MCF 10A (cell line): ENCODE data around the gene ATG2A. TPM values are rescaled to one million over a fixed set of nuclear protein-coding genes. Genes with fewer than 3 reads are reported as not detected.

ENCODE experiments used
- BruUV-seq: library from RNA; stranded (reverse); fragments of 400-500 nt; replicated peaks from 2 replicates; lab custom pipeline; 2021; lab: Mats Ljungman, UMichigan
- CTCF ChIA-PET: fragments of 300-600 bp; sonication (Branson Sonifier 250); formaldehyde crosslinking; extraction: SDS; loops from one replicate; lab custom pipeline; 2021; ENCODE audit warnings: antibody characterized with exemption, inconsistent platforms; lab: Yijun Ruan, JAX
- POLR2A ChIA-PET: fragments of 300-600, 350-650 bp; sonication (Branson Sonifier 250); formaldehyde crosslinking; extraction: SDS; loops from one replicate; lab custom pipeline; 2020; ENCODE audit warnings: antibody characterized with exemption, inconsistent platforms; lab: Yijun Ruan, JAX
- DNase-seq: peaks from one replicate; pipeline ENCODE4 v3.0.0-alpha.2; 2018; ENCODE audit not compliant: unreplicated experiment
- H3K27ac Mint-ChIP-seq: one replicate; pipeline ENCODE4 v1.8.0; 2022; ENCODE audit warnings: mild to moderate bottlenecking, low read depth, mixed read lengths; ENCODE audit not compliant: unreplicated experiment
- H3K27me3 Mint-ChIP-seq: one replicate; pipeline ENCODE4 v1.8.0; 2022; ENCODE audit warnings: mixed read lengths; ENCODE audit not compliant: insufficient read depth, unreplicated experiment
- H3K36me3 Mint-ChIP-seq: one replicate; pipeline ENCODE4 v1.8.0; 2022; ENCODE audit warnings: mild to moderate bottlenecking, moderate library complexity, mixed read lengths; ENCODE audit not compliant: insufficient read depth, unreplicated experiment
- H3K4me1 Mint-ChIP-seq: one replicate; pipeline ENCODE4 v1.8.0; 2022; ENCODE audit warnings: mixed read lengths; ENCODE audit not compliant: insufficient read depth, unreplicated experiment
- H3K4me3 Mint-ChIP-seq: one replicate; pipeline ENCODE4 v1.8.0; 2022; ENCODE audit warnings: mild to moderate bottlenecking, moderate library complexity, mixed read lengths; ENCODE audit not compliant: unreplicated experiment
- H3K9me3 Mint-ChIP-seq: one replicate; pipeline ENCODE4 v1.8.0; 2022; ENCODE audit warnings: mixed read lengths; ENCODE audit not compliant: unreplicated experiment
- CTCF ChIP-seq: fragments of 200-600 bp; IDR thresholded peaks from one replicate; pipeline ENCODE4 v1.8.0; 2022; ENCODE audit warnings: antibody characterized with exemption, mild to moderate bottlenecking; ENCODE audit not compliant: unreplicated experiment
- intact Hi-C: fragments of 100-400 bp; cut with micrococcal nuclease; formaldehyde crosslinking; loops from 2 replicates; pipeline ENCODE4 v1.14.1; 2022
- total RNA-seq: library from RNA; stranded (reverse); gene quantifications from 2 replicates; pipeline ENCODE4 v1.2.3, GENCODE V29; 2022

The ATG2A gene
- total RNA-seq, 1 experiment from 2014 or later, result 28.7 TPM

- no peaks in the 10 kb centered on the region for H3K9me3 Mint-ChIP-seq
- no peak overlapping the region for H3K4me3 Mint-ChIP-seq
- no peaks in the 10 kb centered on the region for H3K27me3 Mint-ChIP-seq
- no peak overlapping the region for H3K27ac Mint-ChIP-seq
- no peak for TF ChIP-seq CTCF
- ChIA-PET CTCF (interaction anchor here (0.7 kb wide), 1 partner anchor 19 kb away, joined by 3 read pairs; no protein-coding TSS in a partner anchor), POLR2A (no interaction called here)
- DNase-seq, result no peak
- intact Hi-C loops, result loop anchor here (10.0 kb wide), 1 partner anchor 204 kb away; the partner anchor contains the start of genes TM7SF2 and ZNHIT2
- no TSS peak for BruUV-seq
- peaks cover 5% of the 10 kb centered on the region for H3K4me1 Mint-ChIP-seq
- peaks cover 67% of the 10 kb centered on the region for H3K36me3 Mint-ChIP-seq
These were observed 5.9 kb downstream of the ATG2A start for GRCh38 chr11:64911142-64911541.

- no peaks in the 10 kb centered on the region for H3K9me3 Mint-ChIP-seq
These were observed 6.4 kb downstream of the ATG2A start for GRCh38 chr11:64910451-64911093.

GRCh38 chr11:64909653-64910343, 7.2 kb downstream of the ATG2A start:
- ChIA-PET CTCF (interaction anchor here (0.7 kb wide), 1 partner anchor 112 kb away, joined by 3 read pairs; no protein-coding TSS in a partner anchor), POLR2A (no interaction called here)
- Mint-ChIP-seq H3K27ac (no peak overlapping the region), H3K4me3 (no peak overlapping the region), H3K27me3 (no peaks in the 10 kb centered on the region), H3K9me3 (no peaks in the 10 kb centered on the region), H3K36me3 (peaks cover 67% of the 10 kb centered on the region), H3K4me1 (no peaks in the 10 kb centered on the region)
- no TSS peak for BruUV-seq
- DNase-seq, result no peak
- TF ChIP-seq CTCF, result no peak
- intact Hi-C loops, result loop anchor here (10.0 kb wide), 1 partner anchor 205 kb away; the partner anchor contains the start of genes TM7SF2 and ZNHIT2

More at GRCh38 chr11:64910451-64911093, 6.4 kb downstream of the ATG2A start:
- peaks cover 67% of the 10 kb centered on the region for H3K36me3 Mint-ChIP-seq
- H3K27ac Mint-ChIP-seq, result no peak overlapping the region
- no peaks in the 10 kb centered on the region for H3K4me1 Mint-ChIP-seq
- CTCF ChIA-PET, result no interaction called here
- POLR2A ChIA-PET, result no interaction called here
- intact Hi-C loops, result loop anchor here (10.0 kb wide), 1 partner anchor 204 kb away; the partner anchor contains the start of genes TM7SF2 and ZNHIT2
- no peak overlapping the region for H3K4me3 Mint-ChIP-seq
- no peak for DNase-seq
- no TSS peak for BruUV-seq
- no peak for TF ChIP-seq CTCF
- no peaks in the 10 kb centered on the region for H3K27me3 Mint-ChIP-seq

- POLR2A ChIA-PET, result no interaction called here
- no peaks in the 10 kb centered on the region for H3K27me3 Mint-ChIP-seq
- TF ChIP-seq CTCF, result no peak
- H3K27ac Mint-ChIP-seq, result no peak overlapping the region
- no peak for DNase-seq
- intact Hi-C loops, result no loop called here
- no peak overlapping the region for H3K4me3 Mint-ChIP-seq
- BruUV-seq, result no TSS peak
- CTCF ChIA-PET, result interaction anchor here (0.7 kb wide), 1 partner anchor 113 kb away, joined by 3 read pairs; no protein-coding TSS in a partner anchor
- peaks cover 66% of the 10 kb centered on the region for H3K36me3 Mint-ChIP-seq
- H3K9me3 Mint-ChIP-seq, result no peaks in the 10 kb centered on the region
- H3K4me1 Mint-ChIP-seq, result no peaks in the 10 kb centered on the region
These were observed 8.2 kb downstream of the ATG2A start for GRCh38 chr11:64908766-64909165.
